ENCODE results near the gene SGPP1. TPM values are rescaled to one million over a fixed set of nuclear protein-coding genes. Genes with fewer than 3 reads are reported as not detected.

Gene SGPP1
- total RNA-seq, 1 donor from 2014 or later = 20.9 TPM

DNA sequence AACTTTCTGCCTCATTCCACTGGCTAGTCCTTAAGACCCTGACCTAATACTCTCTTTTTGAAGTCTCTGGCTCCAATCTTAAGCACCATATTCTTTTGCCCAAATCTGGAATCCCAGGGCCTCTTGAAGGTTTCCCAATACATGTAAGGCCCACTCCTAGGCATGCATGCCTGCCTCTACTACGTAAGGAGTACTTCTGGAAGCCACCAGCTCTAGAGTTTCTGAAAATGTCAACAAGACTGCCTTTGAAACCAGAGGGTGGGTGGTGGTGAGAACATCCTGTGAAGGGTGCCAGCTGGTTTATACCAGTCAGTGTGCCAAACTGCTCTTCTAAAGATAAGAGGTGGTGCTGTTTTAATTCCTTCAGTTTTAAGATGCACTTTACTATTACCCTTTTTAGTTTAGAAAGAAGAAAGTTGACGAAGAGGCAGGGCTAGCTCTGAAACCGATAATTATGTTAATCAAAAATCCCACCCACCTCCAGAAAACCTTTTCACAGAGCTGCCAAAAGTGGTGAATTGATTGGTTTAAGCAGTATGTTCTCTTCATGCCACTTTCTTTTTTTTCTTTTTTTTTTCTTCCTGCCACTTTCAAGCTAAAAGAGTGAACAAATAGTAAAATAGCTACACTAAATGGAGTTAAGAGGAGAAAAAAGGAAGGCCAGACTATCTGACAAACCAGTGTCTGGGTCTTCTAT is 77.5 kb downstream of the SGPP1 start:
- H3K9me3 Mint-ChIP-seq = no peaks in the 10 kb centered on the region
- no peak overlapping the region for H3K4me3 Mint-ChIP-seq
- intact Hi-C loops (cut with micrococcal nuclease) = no loop called here
- POLR2A ChIA-PET = interaction anchor here (1.3 kb wide), 1 partner anchor 9 kb away, joined by 4 read pairs; no protein-coding TSS in a partner anchor
- TF ChIP-seq, protein P1, sequence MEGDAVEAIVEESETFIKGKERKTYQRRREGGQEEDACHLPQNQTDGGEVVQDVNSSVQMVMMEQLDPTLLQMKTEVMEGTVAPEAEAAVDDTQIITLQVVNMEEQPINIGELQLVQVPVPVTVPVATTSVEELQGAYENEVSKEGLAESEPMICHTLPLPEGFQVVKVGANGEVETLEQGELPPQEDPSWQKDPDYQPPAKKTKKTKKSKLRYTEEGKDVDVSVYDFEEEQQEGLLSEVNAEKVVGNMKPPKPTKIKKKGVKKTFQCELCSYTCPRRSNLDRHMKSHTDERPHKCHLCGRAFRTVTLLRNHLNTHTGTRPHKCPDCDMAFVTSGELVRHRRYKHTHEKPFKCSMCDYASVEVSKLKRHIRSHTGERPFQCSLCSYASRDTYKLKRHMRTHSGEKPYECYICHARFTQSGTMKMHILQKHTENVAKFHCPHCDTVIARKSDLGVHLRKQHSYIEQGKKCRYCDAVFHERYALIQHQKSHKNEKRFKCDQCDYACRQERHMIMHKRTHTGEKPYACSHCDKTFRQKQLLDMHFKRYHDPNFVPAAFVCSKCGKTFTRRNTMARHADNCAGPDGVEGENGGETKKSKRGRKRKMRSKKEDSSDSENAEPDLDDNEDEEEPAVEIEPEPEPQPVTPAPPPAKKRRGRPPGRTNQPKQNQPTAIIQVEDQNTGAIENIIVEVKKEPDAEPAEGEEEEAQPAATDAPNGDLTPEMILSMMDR (IDR thresholded peaks at IDR 0.05) = no peak
- DNase-seq = no peak
- CTCF ChIA-PET = no interaction called here
- H3K36me3 Mint-ChIP-seq (ENCODE audit: low read depth) = peaks cover 29% of the 10 kb centered on the region
- H3K27ac Mint-ChIP-seq = no peak overlapping the region
- H3K4me1 Mint-ChIP-seq = peaks cover 12% of the 10 kb centered on the region
- no peaks in the 10 kb centered on the region for H3K27me3 Mint-ChIP-seq
- ATAC-seq (ENCODE audit: low read depth) = no peak

DNA sequence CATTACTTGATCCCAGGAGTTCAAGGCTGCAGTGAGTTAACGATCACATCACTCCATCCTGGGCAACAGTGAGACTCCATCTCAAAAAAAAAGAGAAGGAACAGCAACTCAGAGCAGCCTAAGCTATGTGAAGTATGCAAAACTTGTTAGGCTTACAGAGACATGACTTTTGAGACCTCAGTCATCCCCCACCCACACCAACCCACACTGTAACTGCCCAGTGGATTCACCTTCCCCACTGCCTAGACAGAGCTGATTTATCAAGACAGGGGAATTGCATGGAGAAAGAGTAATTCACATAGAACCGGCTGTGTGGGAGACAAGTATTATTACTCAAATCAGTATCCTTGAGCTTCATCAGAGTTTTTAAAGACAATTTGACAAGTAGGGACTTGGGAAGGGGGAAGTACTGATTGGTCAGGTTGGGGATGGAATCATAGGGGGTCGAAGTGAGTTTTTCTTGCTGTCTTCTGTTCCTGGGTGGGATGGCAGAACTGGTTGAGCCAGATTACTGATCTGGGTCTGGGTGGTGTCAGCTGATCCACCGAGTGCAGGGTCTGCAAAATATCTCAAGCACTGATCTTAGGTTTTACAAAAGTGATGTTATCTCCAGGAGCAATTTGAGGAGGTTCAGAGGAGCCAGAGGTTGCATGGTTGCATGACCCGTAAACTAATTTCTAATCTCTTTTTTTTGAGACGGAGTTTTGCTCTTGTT is 80.0 kb downstream of the SGPP1 start:
- Mint-ChIP-seq H3K27me3 (no peaks in the 10 kb centered on the region), H3K4me1 (peaks cover 14% of the 10 kb centered on the region), H3K27ac (no peak overlapping the region), H3K36me3 (ENCODE audit: low read depth) (peaks cover 25% of the 10 kb centered on the region), H3K9me3 (no peaks in the 10 kb centered on the region), H3K4me3 (no peak overlapping the region)
- TF ChIP-seq, protein P1 (IDR thresholded peaks at IDR 0.05) = no peak
- DNase-seq = no peak
- CTCF ChIA-PET = no interaction called here
- no peak for ATAC-seq (ENCODE audit: low read depth)
- intact Hi-C loops (cut with micrococcal nuclease) = loop anchor here (5.0 kb wide), 1 partner anchor 34 kb away; no protein-coding TSS in a partner anchor
- POLR2A ChIA-PET = interaction anchor here (1.1 kb wide), 1 partner anchor 15 kb away, joined by 3 read pairs; no protein-coding TSS in a partner anchor

DNA sequence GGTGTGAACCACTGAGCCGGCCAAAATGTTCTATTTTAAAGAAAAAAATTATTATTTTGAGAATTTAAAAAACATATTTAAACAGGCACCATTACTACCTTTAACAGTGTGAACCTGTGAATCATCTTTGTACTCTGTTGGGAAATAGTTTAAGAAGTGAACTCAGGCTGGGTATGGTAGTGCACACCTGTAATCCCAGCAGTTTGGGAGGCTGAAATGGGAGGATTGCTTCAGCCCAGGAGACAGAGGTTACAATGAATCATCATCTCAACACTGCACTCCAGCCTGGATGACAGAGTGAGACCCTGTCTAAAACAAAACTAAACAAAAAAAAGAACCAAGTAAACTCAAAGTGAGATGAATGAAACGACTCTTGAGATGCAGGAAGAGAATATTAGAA is 83.1 kb downstream of the SGPP1 start:
- peaks cover 22% of the 10 kb centered on the region for H3K4me1 Mint-ChIP-seq
- intact Hi-C loops (cut with micrococcal nuclease) = loop anchor here (5.0 kb wide), 5 partner anchors 38 to 1768 kb away; partner anchors contain the start of genes FUT8, MAX and MTHFD1
- no peak for DNase-seq
- TF ChIP-seq, protein P1 (IDR thresholded peaks at IDR 0.05) = no peak
- H3K27me3 Mint-ChIP-seq = no peaks in the 10 kb centered on the region
- ATAC-seq (ENCODE audit: low read depth) = no peak
- H3K27ac Mint-ChIP-seq = no peak overlapping the region
- H3K9me3 Mint-ChIP-seq = no peaks in the 10 kb centered on the region
- CTCF ChIA-PET = interaction anchor here (4.6 kb wide), 1 partner anchor 125 kb away, joined by 26 read pairs; no protein-coding TSS in a partner anchor
- H3K4me3 Mint-ChIP-seq = no peak overlapping the region
- POLR2A ChIA-PET = interaction anchor here (0.6 to 4.0 kb wide), 2 partner anchors 81 to 100 kb away, joined by 3 to 47 read pairs; partner anchors contain the start of gene SGPP1
- H3K36me3 Mint-ChIP-seq (ENCODE audit: low read depth) = peaks cover 29% of the 10 kb centered on the region

DNA sequence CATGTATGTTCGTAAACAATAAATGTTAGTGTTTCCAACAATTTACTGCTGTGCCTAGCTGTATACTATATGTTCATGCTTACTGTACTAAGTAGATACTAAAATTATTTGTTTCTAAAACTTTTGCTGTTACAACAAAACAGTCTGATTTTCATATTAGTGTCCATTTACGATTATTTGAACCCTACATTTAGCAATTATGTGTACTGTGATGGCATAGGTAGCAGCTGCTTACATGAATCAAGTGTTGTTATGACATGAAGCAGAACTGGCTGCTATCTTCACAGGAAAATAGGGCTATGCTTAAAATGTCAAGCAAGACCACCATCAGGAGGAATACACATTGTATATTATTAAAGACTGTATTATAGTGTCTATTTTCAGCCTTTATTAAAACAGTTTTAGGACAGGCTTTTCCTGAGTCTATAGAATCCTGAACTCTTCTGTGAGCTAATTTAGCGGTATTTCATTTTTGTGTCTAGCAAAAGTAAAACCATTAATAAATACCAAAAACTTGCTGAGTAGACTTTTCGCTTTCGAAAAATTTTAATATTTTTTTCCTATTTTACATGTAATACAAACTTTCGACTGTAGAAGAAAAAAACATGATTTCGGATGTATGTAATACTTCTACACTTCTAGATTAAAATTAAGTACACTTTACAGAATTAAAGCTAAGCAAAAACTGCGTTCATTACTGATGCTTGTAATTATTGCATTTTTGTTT is 85.0 kb downstream of the SGPP1 start:
- DNase-seq = no peak
- Mint-ChIP-seq H3K36me3 (ENCODE audit: low read depth) (peaks cover 32% of the 10 kb centered on the region), H3K4me3 (peak overlapping the region; percentile 92), H3K27ac (peak overlapping the region; percentile 98), H3K4me1 (peaks cover 31% of the 10 kb centered on the region), H3K27me3 (no peaks in the 10 kb centered on the region), H3K9me3 (no peaks in the 10 kb centered on the region)
- TF ChIP-seq, protein P1 (IDR thresholded peaks at IDR 0.05) = no peak
- ChIA-PET CTCF (interaction anchor here (0.6 to 4.6 kb wide), 6 partner anchors 10 to 661 kb away, joined by 3 to 26 read pairs (median 4); no protein-coding TSS in a partner anchor), POLR2A (interaction anchor here (0.5 to 4.0 kb wide), 16 partner anchors 10 to 862 kb away, joined by 3 to 47 read pairs (median 4); partner anchors contain the start of genes PPP2R5E, SGPP1 and ZBTB1)
- intact Hi-C loops (cut with micrococcal nuclease) = loop anchor here (1.0 to 5.0 kb wide), 6 partner anchors 85 to 1769 kb away; partner anchors contain the start of genes FUT8, MAX, MTHFD1 and SGPP1
- no peak for ATAC-seq (ENCODE audit: low read depth)

Measured in activated B cell treated with CpG ODN at 0.5 μM for 24 hours (primary cell).